Chondrocyte (in vitro differentiated cells): ENCODE results near the gene NSF. TPM values are rescaled to one million over a fixed set of nuclear protein-coding genes. Genes with fewer than 3 reads are reported as not detected.

Experiments used
- DNase-seq: peaks from one replicate; pipeline ENCODE4 v3.0.0; 2021; ENCODE audit warnings: mixed read lengths, low spot score
- H3K27ac Mint-ChIP-seq: one replicate; pipeline ENCODE4 v1.8.0; 2021; ENCODE audit warnings: mild to moderate bottlenecking, moderate library complexity, mixed read lengths; ENCODE audit not compliant: unreplicated experiment
- H3K27me3 Mint-ChIP-seq: 2 replicates; pipeline ENCODE4 v1.8.0; 2021; ENCODE audit warnings: low read depth, mixed read lengths
- H3K36me3 Mint-ChIP-seq: 2 replicates; pipeline ENCODE4 v1.8.0; 2021; ENCODE audit warnings: low read depth, mixed read lengths
- H3K4me1 Mint-ChIP-seq: 2 replicates; pipeline ENCODE4 v1.8.0; 2021; ENCODE audit warnings: low read depth, mild to moderate bottlenecking, mixed read lengths
- H3K4me3 Mint-ChIP-seq: one replicate; pipeline ENCODE4 v1.8.0; 2021; ENCODE audit warnings: mild to moderate bottlenecking, moderate library complexity, mixed read lengths; ENCODE audit not compliant: unreplicated experiment
- H3K9me3 Mint-ChIP-seq: 2 replicates; pipeline ENCODE4 v1.8.0; 2021; ENCODE audit warnings: low read depth, mixed read lengths
- total RNA-seq: library from RNA; stranded (reverse); gene quantifications from 3 replicates; pipeline ENCODE4 v1.2.1, GENCODE V29; 2021
- TF ChIP-seq, protein P1 (sequence below): fragments of 200-600 bp; sonication (generic); IDR thresholded peaks from 2 replicates; pipeline ENCODE4 v1.5.0; 2021; ENCODE audit warnings: antibody characterized with exemption, mild to moderate bottlenecking, moderate library complexity

Gene NSF
- total RNA-seq, 1 donor from 2014 or later: 48.3 TPM

DNA sequence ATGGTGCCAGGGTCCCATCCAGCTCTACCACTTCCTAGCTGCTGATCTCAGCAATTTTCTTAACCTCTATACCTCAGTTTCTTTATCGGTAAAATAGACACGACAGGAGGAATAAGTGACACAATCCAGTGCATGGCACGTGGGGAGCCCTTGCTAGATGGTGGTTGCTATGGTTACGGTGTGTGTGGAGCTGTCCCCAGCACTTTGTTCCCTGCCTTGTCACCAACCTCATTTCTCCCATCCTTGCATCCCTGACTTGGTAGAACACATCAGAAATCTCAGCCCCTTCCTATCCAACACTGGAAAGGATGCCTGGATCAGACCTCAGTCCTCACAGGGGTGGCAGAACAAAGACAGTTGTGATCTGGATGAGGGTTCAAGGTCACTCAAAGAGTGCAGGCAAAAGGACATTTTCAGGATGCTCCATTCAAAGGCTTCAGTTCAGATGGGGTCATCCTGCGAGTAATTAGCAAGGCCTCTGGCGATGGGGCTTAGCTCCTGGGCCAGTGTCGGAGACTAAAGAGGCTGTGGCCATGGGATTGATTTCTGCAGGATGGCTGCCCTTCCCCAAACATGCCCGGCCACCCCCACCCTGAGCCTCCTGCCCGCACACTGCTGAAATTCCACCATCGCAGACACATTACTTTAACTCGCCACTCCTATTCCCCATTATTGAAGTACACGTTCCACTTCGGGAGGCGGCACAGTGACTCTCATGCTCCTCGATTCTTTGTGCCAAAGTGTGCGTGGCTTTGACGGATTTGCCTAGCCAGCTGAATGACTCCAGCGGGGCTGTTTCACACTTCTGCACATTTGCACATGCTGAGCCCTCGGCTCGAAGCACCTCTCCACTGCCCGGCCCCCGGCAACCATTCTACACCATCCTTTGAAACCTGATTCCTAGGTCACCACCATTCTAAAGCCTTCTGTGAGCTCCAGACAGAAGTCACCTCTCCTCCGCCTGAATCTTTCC, 187.8 kb downstream of the NSF start:
- DNase-seq: peak; percentile 60
- no peaks in the 10 kb centered on the region for H3K27me3 Mint-ChIP-seq
- H3K4me1 Mint-ChIP-seq: peaks cover 3% of the 10 kb centered on the region
- H3K27ac Mint-ChIP-seq: no peak overlapping the region
- H3K4me3 Mint-ChIP-seq: no peak overlapping the region
- H3K9me3 Mint-ChIP-seq: no peaks in the 10 kb centered on the region
- TF ChIP-seq, protein P1, sequence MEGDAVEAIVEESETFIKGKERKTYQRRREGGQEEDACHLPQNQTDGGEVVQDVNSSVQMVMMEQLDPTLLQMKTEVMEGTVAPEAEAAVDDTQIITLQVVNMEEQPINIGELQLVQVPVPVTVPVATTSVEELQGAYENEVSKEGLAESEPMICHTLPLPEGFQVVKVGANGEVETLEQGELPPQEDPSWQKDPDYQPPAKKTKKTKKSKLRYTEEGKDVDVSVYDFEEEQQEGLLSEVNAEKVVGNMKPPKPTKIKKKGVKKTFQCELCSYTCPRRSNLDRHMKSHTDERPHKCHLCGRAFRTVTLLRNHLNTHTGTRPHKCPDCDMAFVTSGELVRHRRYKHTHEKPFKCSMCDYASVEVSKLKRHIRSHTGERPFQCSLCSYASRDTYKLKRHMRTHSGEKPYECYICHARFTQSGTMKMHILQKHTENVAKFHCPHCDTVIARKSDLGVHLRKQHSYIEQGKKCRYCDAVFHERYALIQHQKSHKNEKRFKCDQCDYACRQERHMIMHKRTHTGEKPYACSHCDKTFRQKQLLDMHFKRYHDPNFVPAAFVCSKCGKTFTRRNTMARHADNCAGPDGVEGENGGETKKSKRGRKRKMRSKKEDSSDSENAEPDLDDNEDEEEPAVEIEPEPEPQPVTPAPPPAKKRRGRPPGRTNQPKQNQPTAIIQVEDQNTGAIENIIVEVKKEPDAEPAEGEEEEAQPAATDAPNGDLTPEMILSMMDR: no peak
- H3K36me3 Mint-ChIP-seq: no peaks in the 10 kb centered on the region

DNA sequence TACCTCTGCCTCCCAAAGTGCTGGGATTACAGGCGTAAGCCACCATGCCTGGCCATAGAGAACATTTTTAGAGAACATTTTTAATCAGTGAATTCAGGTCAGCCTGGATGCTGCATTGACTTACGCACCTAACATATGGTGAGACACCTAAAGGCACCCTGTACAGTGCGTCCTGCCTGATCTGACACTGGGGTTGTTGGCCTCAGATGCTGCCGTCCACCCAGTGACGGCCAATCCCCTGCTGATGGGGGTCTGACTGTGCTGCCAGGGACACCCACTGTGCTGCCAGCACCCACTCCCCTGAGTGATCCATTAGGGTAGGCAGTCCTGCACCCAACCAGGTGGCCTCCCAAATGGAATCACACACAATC, 189.5 kb downstream of the NSF start:
- no peaks in the 10 kb centered on the region for H3K36me3 Mint-ChIP-seq
- TF ChIP-seq, protein P1: no peak
- H3K27ac Mint-ChIP-seq: no peak overlapping the region
- no peaks in the 10 kb centered on the region for H3K9me3 Mint-ChIP-seq
- no peak for DNase-seq
- no peak overlapping the region for H3K4me3 Mint-ChIP-seq
- no peaks in the 10 kb centered on the region for H3K27me3 Mint-ChIP-seq
- H3K4me1 Mint-ChIP-seq: peaks cover 3% of the 10 kb centered on the region

DNA sequence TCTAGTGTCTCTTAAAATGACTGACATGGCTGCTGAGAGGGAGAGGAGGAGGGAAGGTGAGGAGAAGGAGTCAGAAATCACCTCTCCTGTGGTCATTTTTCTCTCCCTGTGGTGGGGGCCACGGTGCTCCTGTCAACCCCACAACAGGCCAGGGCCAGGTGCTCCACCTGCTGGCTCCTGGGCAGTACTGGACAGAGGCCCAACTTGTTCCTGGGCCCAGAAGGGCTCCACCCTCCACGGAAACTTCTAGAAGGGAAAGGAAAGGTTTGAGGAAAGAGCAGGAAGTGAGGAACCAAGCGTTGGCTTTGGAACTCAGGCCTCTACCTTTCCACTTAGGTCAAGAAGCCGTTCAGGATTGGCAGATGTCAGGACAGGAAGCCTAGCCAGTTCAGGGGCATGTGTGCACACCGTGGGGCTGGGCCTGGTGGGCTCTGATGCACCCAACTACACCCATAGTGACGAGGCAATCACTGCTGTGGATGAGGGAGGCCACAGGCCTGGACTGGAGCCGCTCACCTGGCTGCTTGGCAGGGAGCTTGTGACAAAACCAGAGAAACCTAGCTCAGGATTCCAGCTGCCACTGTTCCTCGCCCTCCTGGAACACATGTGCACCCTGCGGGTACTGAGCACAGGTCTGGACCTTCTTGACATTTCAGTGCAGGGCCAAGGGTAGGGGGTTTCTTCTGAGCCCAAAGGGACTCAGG, 191.9 kb downstream of the NSF start:
- Mint-ChIP-seq H3K4me3 (no peak overlapping the region), H3K27ac (no peak overlapping the region), H3K36me3 (no peaks in the 10 kb centered on the region), H3K9me3 (no peaks in the 10 kb centered on the region), H3K4me1 (no peaks in the 10 kb centered on the region), H3K27me3 (no peaks in the 10 kb centered on the region)
- DNase-seq: no peak
- TF ChIP-seq, protein P1: peak; percentile 78

DNA sequence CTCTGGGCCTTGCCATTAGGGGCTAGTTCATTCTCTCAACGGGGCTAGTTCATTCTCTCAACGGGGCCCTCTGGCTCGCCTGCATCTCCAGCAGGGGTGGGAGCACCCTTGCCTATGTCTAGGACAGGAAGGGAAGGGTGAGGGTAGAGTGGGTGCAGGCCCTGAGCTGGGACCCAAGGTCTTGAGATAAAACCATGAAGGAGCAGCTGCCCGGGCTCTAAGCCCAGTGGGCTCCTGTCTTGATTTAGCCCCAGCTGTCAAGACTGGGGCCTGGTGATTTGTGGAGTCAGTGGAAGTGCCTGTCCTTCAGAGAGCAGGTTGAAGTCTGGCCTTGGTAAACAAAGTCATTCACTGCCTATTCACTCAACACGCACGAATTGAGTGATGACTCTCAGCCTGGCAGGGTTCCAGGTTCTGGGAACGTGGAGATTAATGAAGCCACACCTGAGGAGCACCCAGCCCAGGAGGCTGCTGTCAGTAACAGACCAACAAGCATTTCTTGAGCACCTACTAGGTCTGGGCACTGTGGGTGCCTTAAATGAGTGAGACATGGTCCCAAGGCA, 192.6 kb downstream of the NSF start:
- TF ChIP-seq, protein P1: no peak
- Mint-ChIP-seq H3K36me3 (no peaks in the 10 kb centered on the region), H3K4me3 (no peak overlapping the region), H3K27ac (no peak overlapping the region), H3K4me1 (no peaks in the 10 kb centered on the region), H3K9me3 (no peaks in the 10 kb centered on the region), H3K27me3 (no peaks in the 10 kb centered on the region)
- no peak for DNase-seq

DNA sequence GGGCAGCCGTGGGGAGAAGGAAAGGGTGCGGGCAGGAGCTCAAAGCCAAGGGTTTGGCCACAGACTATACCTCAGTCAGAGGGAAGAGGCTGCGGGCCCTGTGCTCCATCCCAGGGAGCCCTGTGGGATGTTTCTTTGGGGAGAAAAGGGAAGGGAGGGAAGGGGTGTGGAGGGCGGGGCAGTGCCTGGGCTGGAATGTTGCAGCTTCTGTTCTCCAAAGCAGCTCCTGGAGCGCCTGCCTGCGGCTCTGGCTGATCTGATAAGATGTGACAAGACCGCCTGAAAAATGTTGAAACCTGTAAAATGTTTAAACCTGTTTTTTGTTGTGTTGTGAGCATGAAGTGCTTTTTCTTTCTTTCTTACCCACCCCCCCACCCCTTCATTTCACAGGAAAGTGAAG, 195.2 kb downstream of the NSF start:
- no peaks in the 10 kb centered on the region for H3K36me3 Mint-ChIP-seq
- H3K9me3 Mint-ChIP-seq: peaks cover 4% of the 10 kb centered on the region
- peaks cover 2% of the 10 kb centered on the region for H3K27me3 Mint-ChIP-seq
- TF ChIP-seq, protein P1: no peak
- no peak for DNase-seq
- no peak overlapping the region for H3K27ac Mint-ChIP-seq
- H3K4me3 Mint-ChIP-seq: no peak overlapping the region
- H3K4me1 Mint-ChIP-seq: no peaks in the 10 kb centered on the region
